Pancreas (tissue), 10 donors: Measurements from ENCODE around the gene TMEM150B. TPM values are rescaled to one million over a fixed set of nuclear protein-coding genes. Genes with fewer than 3 reads are reported as not detected.

Experiments used
- ATAC-seq, 4 donors: fragments of 200-7000 bp; cut with Tn5 transposase; one replicate each; pipeline versions ENCODE4 v1.8.0 to v1.9.1; 2020; ENCODE audit warnings: mild to moderate bottlenecking in 4 of 4, moderate library complexity in 4 of 4
- DNase-seq, 6 donors: peaks; one replicate each; pipeline ENCODE4 v3.0.0-alpha.2; 2020
- FAIRE-seq: peaks from 2 replicates; lab custom pipeline; 2012; peaks lifted over from hg19 to GRCh38; lab: Jason Lieb, UNC
- H3K27ac ChIP-seq, 4 donors: fragments of 200-600 bp; sonication (generic); 1 replicate in 3 of 4; 2 replicates in 1 of 4; pipeline versions ENCODE4 v1.5.0 to v1.8.0; 2020
- H3K27me3 ChIP-seq, 4 donors: fragments of 200-600 bp; one replicate each; pipeline ENCODE4 v1.8.0; 2021
- H3K36me3 ChIP-seq, 3 donors: fragments of 200-600 bp; sonication (generic) in 1 of 3; one replicate each; pipeline versions ENCODE4 v1.5.0 to v1.8.0; 2020 to 2021
- H3K4me1 ChIP-seq, 3 donors: fragments of 200-600 bp; one replicate each; pipeline ENCODE4 v1.8.0; 2021
- H3K4me3 ChIP-seq, 4 donors: fragments of 200-600 bp; sonication (generic) in 2 of 4; one replicate each; pipeline versions ENCODE4 v1.5.0 to v1.8.0; 2020 to 2021
- H3K9me3 ChIP-seq, 4 donors: fragments of 200-600 bp; one replicate each; pipeline ENCODE4 v1.8.0; 2021
- WGBS, 2 donors: extraction: QIAGEN DNeasy Blood & Tissue Kit; methylation state at CpG; one replicate each; pipeline ENCODE4 v1.1.7; 2013; 5-methylcytosine and 5-hydroxymethylcytosine counted together
- intact Hi-C, 3 donors: fragments of 100-400 bp; cut with DNase I; formaldehyde crosslinking; loops; one replicate each; pipeline versions ENCODE4 v1.11.1 to v1.14.2; 2022
- polyA plus RNA-seq, 2 donors: library from polyadenylated mRNA; stranded (reverse); fragments of 200-250 nt; gene quantifications; one replicate each; pipeline ENCODE4 v1.2.3, GENCODE V29; 2013
- total RNA-seq, 6 donors: library from RNA; stranded (reverse); fragmentation: NEBNext Ultra II Directional in 4 of 6; extraction: Animal tissue kit (Norgen Biotek cat#: 25700) in 4 of 6; gene quantifications; one replicate each; pipeline versions ENCODE4 v1.2.1 to v1.2.4, GENCODE V29; 2021 to 2023
- TF ChIP-seq, protein P1 (sequence below), 4 donors: fragments of 200-600 bp; sonication (generic) in 3 of 4; IDR thresholded peaks; one replicate each; pipeline versions ENCODE4 v1.5.0 to v1.8.0; 2021; ENCODE audit warnings: antibody characterized with exemption in 4 of 4
- donor health status: healthy with polysubstance abuse.
- donor health status: DM: no; HTN: no; CAD: no; lungs with moderate emphysema.
- donor health status: DM: no; HTN: no; CAD: no.
- donor health status: control.
- donor health status: control.
- donor health status: Bipolar disorder and iron deficiency.
- donor health status: DM: yes; HTN: yes; CAD: no.
- donor health status: DM: no; HTN: no; CAD: no.
- donor health status: DM: no; HTN: no; CAD: no.
- donor health status: DM: yes; HTN: yes; CAD: no.

Gene TMEM150B
- total and polyA plus RNA-seq, 8 donors: 0.14 to 1.3 (median 0.57) TPM; not detected in 4

DNA sequence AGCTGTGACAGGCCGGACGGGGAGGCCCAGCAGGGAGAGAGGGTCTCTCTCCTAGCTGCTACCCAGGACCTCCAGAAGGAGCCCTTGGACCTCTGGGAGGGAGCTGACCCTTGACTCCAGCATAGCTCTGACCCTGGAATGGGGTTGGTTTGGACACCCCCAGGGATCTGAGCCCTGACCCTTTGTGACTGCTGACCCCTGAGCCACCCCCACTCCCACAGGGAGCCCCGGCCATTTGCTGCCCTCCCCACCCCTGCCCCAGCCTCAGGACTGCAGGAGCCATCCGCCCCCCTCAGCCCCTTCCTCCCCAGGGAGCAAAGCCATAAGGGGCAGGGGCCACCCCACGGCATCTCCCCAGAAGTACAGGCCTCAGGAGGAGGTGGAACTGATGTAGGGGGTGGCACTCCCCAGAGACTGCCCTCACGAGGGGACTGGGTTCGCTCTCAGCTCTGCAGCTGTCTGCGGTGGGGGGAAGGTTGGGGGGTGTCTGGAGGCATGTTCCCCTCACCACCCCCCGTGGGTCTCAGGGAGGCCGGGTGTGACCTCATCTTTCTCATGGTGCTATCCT is 22.4 kb upstream of the TMEM150B start:
- Histone ChIP-seq H3K9me3 (no peaks in the 10 kb centered on the region), H3K4me3 (no peak overlapping the region), H3K4me1 (no peaks in the 10 kb centered on the region), H3K36me3 (peaks cover 0 to 4% (median 0%) of the 10 kb centered on the region in 3 donors), H3K27ac (no peak overlapping the region), H3K27me3 (no peaks in the 10 kb centered on the region)
- TF ChIP-seq, protein P1, sequence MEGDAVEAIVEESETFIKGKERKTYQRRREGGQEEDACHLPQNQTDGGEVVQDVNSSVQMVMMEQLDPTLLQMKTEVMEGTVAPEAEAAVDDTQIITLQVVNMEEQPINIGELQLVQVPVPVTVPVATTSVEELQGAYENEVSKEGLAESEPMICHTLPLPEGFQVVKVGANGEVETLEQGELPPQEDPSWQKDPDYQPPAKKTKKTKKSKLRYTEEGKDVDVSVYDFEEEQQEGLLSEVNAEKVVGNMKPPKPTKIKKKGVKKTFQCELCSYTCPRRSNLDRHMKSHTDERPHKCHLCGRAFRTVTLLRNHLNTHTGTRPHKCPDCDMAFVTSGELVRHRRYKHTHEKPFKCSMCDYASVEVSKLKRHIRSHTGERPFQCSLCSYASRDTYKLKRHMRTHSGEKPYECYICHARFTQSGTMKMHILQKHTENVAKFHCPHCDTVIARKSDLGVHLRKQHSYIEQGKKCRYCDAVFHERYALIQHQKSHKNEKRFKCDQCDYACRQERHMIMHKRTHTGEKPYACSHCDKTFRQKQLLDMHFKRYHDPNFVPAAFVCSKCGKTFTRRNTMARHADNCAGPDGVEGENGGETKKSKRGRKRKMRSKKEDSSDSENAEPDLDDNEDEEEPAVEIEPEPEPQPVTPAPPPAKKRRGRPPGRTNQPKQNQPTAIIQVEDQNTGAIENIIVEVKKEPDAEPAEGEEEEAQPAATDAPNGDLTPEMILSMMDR (IDR thresholded peaks at IDR 0.05): no peak
- ATAC-seq (no peak), FAIRE-seq (no peak), DNase-seq (peak in 1 of 6 donors; percentile 61)
- WGBS, 2 donors: 89 to 91% methylated on average over 10 of the region's 10 CpGs
- intact Hi-C loops: no loop called here

DNA sequence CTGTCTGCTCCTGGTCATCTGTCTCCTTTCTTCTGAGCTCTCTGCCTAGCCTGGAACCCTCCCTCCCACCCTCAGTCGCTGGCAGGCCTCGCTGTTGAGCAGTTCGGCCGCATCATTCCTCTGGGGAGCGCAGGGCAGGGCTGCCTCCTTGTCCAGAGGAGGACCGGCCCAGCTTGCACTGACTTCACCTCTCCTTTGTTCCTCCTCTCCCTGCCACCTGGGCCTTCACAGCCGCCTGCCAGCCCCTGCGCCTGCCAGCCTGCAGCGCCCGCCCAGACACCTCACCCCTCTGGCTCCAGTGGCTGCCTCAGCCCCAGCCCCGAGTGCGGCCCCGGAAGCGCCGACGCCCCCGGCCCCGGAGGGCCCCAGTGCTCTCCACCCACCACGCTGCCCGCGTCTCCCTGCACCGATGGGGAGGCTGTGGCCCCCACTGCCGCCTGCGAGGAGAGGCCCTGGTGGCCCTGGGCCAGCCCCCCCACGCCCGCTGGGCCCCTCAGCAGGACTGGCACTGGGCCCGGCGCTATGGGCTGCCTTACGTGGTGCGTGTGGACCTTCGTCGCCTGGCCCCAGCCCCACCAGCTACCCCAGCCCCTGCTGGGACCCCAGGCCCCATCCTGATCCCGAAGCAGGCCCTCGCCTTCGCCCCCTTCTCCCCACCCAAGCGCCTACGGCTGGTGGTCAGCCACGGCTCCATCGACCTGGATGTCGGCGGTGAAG is 21.7 kb upstream of the TMEM150B start:
- H3K4me1 ChIP-seq: no peaks in the 10 kb centered on the region
- intact Hi-C loops: no loop called here
- no peak overlapping the region for H3K27ac ChIP-seq
- no peaks in the 10 kb centered on the region for H3K9me3 ChIP-seq
- H3K4me3 ChIP-seq: no peak overlapping the region
- FAIRE-seq (no peak), DNase-seq (peak in 1 of 6 donors; percentile 63), ATAC-seq (no peak)
- peaks cover 0 to 4% (median 0%) of the 10 kb centered on the region in 3 donors for H3K36me3 ChIP-seq
- WGBS, 2 donors: 92 to 93% methylated on average over 32 to 41 of the region's 41 CpGs
- TF ChIP-seq, protein P1 (IDR thresholded peaks at IDR 0.05): no peak
- H3K27me3 ChIP-seq: no peaks in the 10 kb centered on the region

DNA sequence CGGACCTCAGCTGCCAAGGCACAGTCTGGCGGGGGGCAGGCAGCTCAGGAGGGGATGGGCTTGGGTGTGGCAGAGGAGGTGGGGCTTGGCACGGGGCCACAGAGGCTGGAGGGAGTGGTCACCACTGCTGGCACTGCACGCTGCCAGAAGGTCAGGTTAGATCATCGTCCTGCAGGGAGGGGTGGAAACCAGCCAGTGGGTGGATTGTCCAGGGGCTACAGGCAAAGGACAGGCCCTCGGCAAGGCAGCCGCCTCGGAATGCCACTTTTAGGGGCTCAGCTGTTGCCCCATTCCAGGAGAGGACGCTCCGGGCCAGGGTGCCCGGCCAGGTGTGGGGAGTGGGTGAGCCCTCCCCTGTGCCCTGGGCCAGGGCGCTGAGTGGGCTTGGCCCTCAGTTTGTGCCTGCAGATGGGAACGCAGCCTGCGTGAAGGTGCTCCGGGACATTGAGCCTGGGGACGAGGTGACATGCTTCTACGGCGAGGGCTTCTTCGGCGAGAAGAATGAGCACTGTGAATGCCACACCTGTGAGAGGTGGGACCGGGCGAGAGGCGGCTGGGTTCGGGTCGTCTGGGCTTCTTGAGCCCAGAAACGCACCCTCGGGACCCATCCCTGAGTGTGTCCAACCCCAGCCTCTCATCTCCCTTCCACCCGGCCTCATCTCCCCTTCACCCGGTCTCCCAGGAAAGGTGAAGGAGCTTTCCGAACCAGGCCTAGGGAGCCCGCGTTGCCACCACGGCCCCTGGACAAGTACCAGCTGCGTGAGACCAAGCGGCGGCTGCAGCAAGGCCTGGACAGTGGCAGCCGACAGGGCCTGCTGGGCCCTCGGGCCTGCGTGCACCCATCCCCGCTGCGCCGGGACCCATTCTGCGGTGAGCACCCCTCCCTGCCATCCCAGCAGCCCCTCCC is 20.9 kb upstream of the TMEM150B start:
- no peak overlapping the region for H3K27ac ChIP-seq
- FAIRE-seq (no peak), DNase-seq (peak in 3 of 6 donors; percentile 36 to 77 (median 66)), ATAC-seq (peak in 2 of 4 donors; percentile 2 to 9)
- H3K4me1 ChIP-seq: no peaks in the 10 kb centered on the region
- intact Hi-C loops: no loop called here
- H3K27me3 ChIP-seq: no peaks in the 10 kb centered on the region
- peaks cover 0 to 4% (median 0%) of the 10 kb centered on the region in 3 donors for H3K36me3 ChIP-seq
- no peaks in the 10 kb centered on the region for H3K9me3 ChIP-seq
- WGBS, 2 donors: 86 to 89% methylated on average over 42 to 43 of the region's 43 CpGs
- TF ChIP-seq, protein P1 (IDR thresholded peaks at IDR 0.05): no peak
- no peak overlapping the region for H3K4me3 ChIP-seq

DNA sequence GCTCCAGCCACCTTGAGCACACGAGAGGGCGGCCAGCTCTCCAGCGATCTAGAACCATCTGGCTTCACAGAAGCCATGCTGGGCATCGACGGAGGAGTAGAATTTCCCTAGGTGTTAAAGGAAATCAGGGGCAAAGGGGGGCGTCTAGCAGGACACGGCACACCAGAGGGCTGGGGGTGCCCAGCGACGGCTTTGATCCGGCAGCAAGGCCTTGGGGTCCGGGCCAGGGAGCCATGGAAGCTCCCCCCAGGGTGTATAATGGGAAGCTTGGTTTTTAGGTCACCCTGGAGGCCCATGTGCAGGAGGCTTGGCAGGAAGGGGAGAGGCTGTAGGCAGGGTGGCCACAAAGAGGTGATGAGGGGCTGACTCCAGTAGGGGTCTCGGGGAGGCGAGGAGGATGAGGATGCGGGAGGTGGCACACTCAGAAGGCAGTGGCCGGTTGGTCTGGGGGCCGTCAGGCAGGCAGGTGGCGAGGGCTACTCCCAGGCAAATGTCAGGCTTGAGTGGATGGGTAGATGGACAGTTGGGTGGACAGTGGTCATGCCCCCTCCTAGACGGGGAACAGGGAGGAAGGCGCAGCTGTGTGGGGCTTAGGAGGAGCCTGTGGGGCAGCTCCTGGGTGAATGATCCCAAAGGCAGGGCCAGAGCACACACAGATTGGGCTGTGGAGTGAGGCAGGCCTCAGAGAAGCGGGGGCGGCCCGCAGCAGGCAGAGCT is 20.1 kb upstream of the TMEM150B start:
- Histone ChIP-seq H3K27ac (no peak overlapping the region), H3K9me3 (no peaks in the 10 kb centered on the region), H3K4me1 (no peaks in the 10 kb centered on the region), H3K4me3 (no peak overlapping the region), H3K27me3 (no peaks in the 10 kb centered on the region), H3K36me3 (peaks cover 0 to 4% (median 0%) of the 10 kb centered on the region in 3 donors)
- 86 to 92% methylated on average over 22 of the region's 22 CpGs for WGBS, 2 donors
- ATAC-seq (no peak), FAIRE-seq (no peak), DNase-seq (peak in 1 of 6 donors; percentile 67)
- intact Hi-C loops: no loop called here
- TF ChIP-seq, protein P1 (IDR thresholded peaks at IDR 0.05): no peak
